HG03469 (cell line): ENCODE data around the gene PTPRJ.
"Not testable (repeated sequence)": the region's sequence is repeated elsewhere in the genome, so short reads cannot be mapped to it uniquely, and the experiment has no call there.

Experiments
- ATAC-seq: cut with Tn5 transposase; IDR thresholded peaks from one replicate; pipeline ENCODE4 v1.9.1; 2021; ENCODE audit warnings: mild to moderate bottlenecking, moderate library complexity, moderate number of reproducible peaks; ENCODE audit not compliant: unreplicated experiment

Gene PTPRJ

DNA sequence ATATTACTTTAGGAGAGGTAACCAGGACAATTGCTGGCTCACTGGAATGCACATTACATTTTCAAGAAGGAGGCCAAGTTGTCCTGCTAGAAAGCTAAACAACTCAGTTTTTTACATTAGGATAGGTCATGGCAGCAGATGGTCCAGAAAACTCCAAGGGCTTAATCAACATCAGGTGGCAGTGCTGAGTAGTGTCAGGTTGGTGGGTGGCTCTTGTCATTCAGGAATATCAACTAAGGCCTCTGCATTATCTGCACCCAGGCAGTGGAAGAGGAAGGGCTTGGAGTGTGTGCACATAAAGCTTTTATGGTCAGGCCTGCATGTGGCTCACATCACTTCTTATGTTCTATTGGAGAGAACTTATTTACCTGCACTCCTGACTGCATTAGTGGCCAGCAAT, 204.1 kb downstream of the PTPRJ start:
- ATAC-seq, result no peak

DNA sequence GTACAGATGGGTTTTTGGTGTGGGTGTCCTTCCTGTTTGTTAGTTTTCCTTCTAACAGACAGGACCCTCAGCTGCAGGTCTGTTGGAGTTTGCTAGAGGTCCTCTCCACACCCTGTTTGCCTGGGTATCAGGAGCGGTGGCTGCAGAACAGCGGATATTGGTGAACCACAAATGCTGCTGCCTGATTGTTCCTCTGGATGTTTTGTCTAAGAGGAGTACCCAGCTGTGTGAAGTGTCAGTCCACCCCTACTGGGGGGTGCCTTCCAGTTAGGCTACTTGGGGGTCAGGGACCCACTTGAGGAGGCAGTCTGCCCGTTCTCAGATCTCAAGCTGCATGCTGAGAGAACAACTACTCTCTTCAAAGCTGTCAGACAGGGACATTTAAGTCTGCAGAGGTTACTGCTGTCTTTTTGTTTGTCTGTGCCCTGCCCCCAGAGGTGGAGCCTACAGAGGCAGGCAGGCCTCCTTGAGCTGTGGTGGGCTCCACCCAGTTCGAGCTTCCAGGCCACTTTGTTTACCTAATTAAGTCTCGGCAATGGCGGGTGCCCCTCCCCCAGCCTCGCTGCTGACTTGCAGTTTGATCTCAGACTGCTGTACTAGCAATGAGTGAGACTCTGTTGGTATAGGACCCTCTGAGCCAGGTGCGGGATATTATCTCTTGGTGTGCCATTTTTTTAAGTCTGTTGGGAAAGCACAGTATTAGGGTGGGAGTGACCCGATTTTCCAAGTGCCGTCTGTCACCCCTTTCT, 210.7 kb downstream of the PTPRJ start:
- not testable (repeated sequence) for ATAC-seq

DNA sequence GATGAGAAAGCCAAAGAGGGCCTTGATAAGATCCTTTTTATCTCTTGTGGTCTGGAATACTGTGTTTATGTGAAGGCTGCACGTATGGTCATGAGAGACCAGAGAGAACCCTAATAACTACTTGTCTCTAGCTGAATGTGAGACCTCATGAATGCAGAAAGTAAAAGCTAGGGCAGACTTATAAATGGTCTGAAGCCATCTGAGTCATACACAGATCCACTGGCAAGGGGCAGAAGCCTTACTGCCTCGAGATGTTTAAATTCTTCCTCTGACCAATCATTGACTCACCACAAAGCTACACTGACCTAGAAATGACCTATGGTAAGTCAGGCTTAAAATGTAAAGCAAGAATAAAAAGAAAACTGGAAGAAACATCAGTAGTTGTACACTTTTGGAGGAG, 213.5 kb downstream of the PTPRJ start:
- no peak for ATAC-seq

DNA sequence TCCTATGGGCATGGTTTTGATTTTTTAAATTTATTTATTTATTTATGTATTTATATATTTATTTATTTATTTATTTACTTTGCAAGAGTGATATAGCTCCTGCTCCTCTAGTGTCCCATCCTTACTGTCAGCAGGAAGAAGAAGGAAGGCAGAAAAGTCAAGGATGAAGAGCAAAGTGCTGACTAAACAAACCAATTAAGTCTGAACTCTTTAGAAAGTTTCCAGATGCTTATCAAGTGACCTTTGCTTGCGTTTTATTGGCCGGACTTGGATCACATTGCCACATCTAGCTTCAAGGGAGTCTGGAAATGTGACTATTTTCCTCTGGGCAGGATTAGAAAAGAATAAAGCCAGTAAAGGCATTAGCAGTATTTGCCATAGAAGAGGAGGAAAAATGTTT, 227.5 kb downstream of the PTPRJ start:
- no peak for ATAC-seq

DNA sequence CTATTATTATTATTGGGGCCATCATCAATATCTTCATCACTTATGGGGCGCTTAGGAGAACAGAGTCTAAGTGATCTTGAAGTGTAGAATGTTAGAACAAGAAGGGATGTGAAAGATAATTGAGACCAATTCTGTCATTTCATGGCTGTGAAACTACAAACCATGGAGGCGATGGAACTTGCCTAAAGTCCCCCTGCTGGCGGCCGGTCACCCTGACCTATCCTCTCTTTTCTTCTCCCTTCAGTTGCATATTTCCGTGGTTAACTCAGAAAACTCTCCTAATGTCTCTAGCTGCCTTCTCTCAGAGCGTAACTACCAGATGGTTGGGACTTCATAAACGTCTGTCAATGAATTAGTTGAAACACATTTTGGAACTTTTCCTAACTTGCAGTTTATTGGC, 229.7 kb downstream of the PTPRJ start:
- ATAC-seq, result no peak

DNA sequence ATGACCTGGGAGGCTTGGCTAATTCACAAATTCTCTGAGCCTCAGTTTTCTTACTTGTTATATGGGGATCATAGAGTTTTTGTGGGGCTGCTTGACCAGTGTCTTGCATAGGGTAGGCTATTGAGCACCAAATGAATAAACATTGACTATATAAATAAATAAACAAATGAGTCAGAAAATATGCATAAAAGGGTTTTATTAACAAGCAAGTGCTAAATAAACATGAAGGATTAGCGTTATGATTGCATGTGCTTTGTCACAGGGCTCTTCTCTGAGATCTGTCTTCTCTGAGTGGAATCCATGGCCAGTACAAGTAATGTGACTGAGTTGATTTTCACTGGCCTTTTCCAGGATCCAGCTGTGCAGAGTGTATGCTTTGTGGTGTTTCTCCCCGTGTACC, 236.2 kb downstream of the PTPRJ start, which contains the start of gene OR4B1:
TSS of gene OR4B1 (plus strand) at position 301 of the 400 bp plus-strand sequence. CDS start at position 301, 0 bp downstream.
- ATAC-seq, result no peak
